ENCODE data around the gene NXNL1. TPM values are rescaled to one million over a fixed set of nuclear protein-coding genes. Genes with fewer than 3 reads are reported as not detected.

NXNL1 gene
- total and polyA plus RNA-seq, 2 experiments from 2014 or later, result not detected

DNA sequence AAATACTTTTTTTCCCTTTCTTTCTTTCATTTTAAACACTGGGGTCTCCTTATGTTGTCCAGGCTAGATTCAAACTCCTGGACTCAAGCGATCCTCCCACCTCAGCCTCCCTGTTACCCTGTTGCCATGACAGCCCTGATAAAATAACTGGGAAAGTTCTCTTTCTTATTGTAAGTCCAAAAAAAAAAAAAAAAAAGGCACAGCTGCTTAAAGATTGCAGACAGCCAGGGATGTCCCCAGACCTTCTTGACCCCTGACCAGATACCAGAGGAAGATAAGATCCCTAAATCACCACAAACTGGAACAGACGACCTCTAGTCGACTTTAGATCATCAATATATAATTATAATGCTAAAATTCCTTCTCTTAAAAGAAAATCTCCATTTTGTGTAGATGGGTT is 42.0 kb downstream of the NXNL1 start:
- H3K4me1 ChIP-seq (ENCODE audit: insufficient read depth), result peaks cover 3% of the 10 kb centered on the region; the same call in 1 of the 2 replicates
- TF ChIP-seq EZH2 (IDR thresholded peaks at IDR 0.05; ENCODE audit: insufficient read depth, poor library complexity, severe bottlenecking) (no peak), EZH2phosphoT487 (IDR thresholded peaks at IDR 0.05; ENCODE audit: insufficient read depth, low read depth) (no peak)
- H3K27me3 ChIP-seq (replicated peaks; ENCODE audit: insufficient read depth), result no peaks in the 10 kb centered on the region; the same call in 1 of the 2 replicates
- H3K27ac ChIP-seq, result peak overlapping the region; percentile 85
- H3K9ac ChIP-seq, result peak overlapping the region; percentile 79
- 0 out of 2 replicates have a peak, but pooled peaks cover 8% of the 10 kb centered on the region for H3F3A ChIP-seq (ENCODE audit: insufficient read depth)
- H3K9me2 ChIP-seq (ENCODE audit: insufficient read depth), result no peaks in the 10 kb centered on the region
- 30 to 41% methylated on average over 3 of the region's 3 CpGs for WGBS, 2 experiments (ENCODE audit: low coverage in 1 of 2, low lambda C conversion rate in 2 of 2, missing lambda C conversion rate in 2 of 2)
- peak overlapping the region; percentile 82 for H3K4me2 ChIP-seq (ENCODE audit: unreplicated experiment)
- no peak for DNase-seq
- peak overlapping the region; percentile 96 for H2AFZ ChIP-seq
- H3K36me3 ChIP-seq (ENCODE audit: low read depth), result no peaks in the 10 kb centered on the region
- H3K79me2 ChIP-seq (ENCODE audit: insufficient read depth), result no peaks in the 10 kb centered on the region
- peak overlapping the region; percentile 78 for H3K4me3 ChIP-seq
- no peaks in the 10 kb centered on the region for H3K9me3 ChIP-seq (ENCODE audit: low read depth)
- in situ Hi-C loops (cut with MboI), result no loop called here
- no peaks in the 10 kb centered on the region for H4K20me1 ChIP-seq (ENCODE audit: insufficient read depth)

DNA sequence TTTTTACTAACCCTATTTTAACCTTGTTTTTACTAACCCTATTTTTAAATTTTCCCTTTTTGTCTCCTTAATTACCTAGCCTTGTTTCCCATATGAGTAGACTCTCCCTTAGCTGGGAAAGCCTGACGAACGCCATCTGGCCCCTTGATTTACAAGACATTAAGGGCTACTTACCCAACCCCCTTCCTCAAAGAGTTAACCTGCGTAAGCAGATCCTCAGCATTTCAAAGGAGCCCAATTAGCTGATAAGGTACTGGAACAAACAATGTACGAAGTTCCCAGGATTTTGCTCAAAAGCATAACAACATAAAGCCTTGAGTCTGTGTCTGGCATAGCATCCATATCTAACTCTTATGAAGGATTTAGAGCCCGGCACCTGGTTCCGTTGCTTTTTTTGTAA is 45.6 kb downstream of the NXNL1 start:
- 0 out of 2 replicates have a peak, but pooled peaks cover 8% of the 10 kb centered on the region for H3F3A ChIP-seq (ENCODE audit: insufficient read depth)
- 69 to 74% methylated on average over 6 of the region's 6 CpGs for WGBS, 2 experiments (ENCODE audit: low coverage in 1 of 2, low lambda C conversion rate in 2 of 2, missing lambda C conversion rate in 2 of 2)
- TF ChIP-seq EZH2phosphoT487 (IDR thresholded peaks at IDR 0.05; ENCODE audit: insufficient read depth, low read depth) (no peak), EZH2 (IDR thresholded peaks at IDR 0.05; ENCODE audit: insufficient read depth, poor library complexity, severe bottlenecking) (no peak)
- H3K27ac ChIP-seq, result no peak overlapping the region
- H3K4me1 ChIP-seq (ENCODE audit: insufficient read depth), result peaks cover 3% of the 10 kb centered on the region; the same call in 1 of the 2 replicates
- no peaks in the 10 kb centered on the region; the same call in 1 of the 2 replicates for H3K27me3 ChIP-seq (replicated peaks; ENCODE audit: insufficient read depth)
- no peaks in the 10 kb centered on the region for H3K79me2 ChIP-seq (ENCODE audit: insufficient read depth)
- peak overlapping the region; percentile 62 for H3K4me2 ChIP-seq (ENCODE audit: unreplicated experiment)
- in situ Hi-C loops (cut with MboI), result no loop called here
- H3K4me3 ChIP-seq, result no peak overlapping the region
- DNase-seq, result no peak
- H3K9me2 ChIP-seq (ENCODE audit: insufficient read depth), result no peaks in the 10 kb centered on the region
- no peaks in the 10 kb centered on the region for H3K36me3 ChIP-seq (ENCODE audit: low read depth)
- no peaks in the 10 kb centered on the region for H3K9me3 ChIP-seq (ENCODE audit: low read depth)
- H3K9ac ChIP-seq, result no peak overlapping the region
- H4K20me1 ChIP-seq (ENCODE audit: insufficient read depth), result no peaks in the 10 kb centered on the region
- peak overlapping the region; percentile 91; the same call in 1 of the 2 replicates for H2AFZ ChIP-seq

DNA sequence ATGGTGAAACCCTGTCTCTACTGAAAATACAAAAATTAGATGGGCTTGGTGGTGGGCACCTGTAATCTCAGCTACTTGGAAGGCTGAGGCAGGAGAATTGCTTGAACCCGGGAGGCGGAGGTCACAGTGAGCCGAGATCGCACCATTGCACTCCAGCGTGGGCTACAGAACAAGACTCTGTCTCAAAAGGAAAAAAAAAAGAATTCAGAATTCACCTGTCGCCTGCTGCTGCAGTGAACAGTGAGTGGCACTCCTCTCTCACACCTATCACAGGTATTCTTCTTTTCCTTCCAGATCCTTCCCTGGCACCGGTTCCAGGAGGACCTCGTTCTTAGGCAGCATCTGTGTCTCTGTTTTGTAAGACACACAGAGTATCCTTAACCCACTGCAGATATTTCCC is 46.6 kb downstream of the NXNL1 start:
- no peak overlapping the region for H3K4me2 ChIP-seq (ENCODE audit: unreplicated experiment)
- WGBS, 2 experiments (ENCODE audit: low coverage in 1 of 2, low lambda C conversion rate in 2 of 2, missing lambda C conversion rate in 2 of 2), result 71 to 78% methylated on average over 8 of the region's 8 CpGs
- in situ Hi-C loops (cut with MboI), result no loop called here
- H3K9me2 ChIP-seq (ENCODE audit: insufficient read depth), result no peaks in the 10 kb centered on the region
- DNase-seq, result no peak
- no peaks in the 10 kb centered on the region for H3K9me3 ChIP-seq (ENCODE audit: low read depth)
- no peak overlapping the region for H3K4me3 ChIP-seq
- peaks cover 3% of the 10 kb centered on the region; the same call in 1 of the 2 replicates for H3K4me1 ChIP-seq (ENCODE audit: insufficient read depth)
- H3K27me3 ChIP-seq (replicated peaks; ENCODE audit: insufficient read depth), result no peaks in the 10 kb centered on the region; the same call in 1 of the 2 replicates
- H3K9ac ChIP-seq, result no peak overlapping the region
- no peaks in the 10 kb centered on the region for H4K20me1 ChIP-seq (ENCODE audit: insufficient read depth)
- TF ChIP-seq EZH2phosphoT487 (IDR thresholded peaks at IDR 0.05; ENCODE audit: insufficient read depth, low read depth), result no peak
- TF ChIP-seq EZH2 (IDR thresholded peaks at IDR 0.05; ENCODE audit: insufficient read depth, poor library complexity, severe bottlenecking), result no peak
- H3F3A ChIP-seq (ENCODE audit: insufficient read depth), result 0 out of 2 replicates have a peak, but pooled peaks cover 4% of the 10 kb centered on the region
- no peak overlapping the region for H2AFZ ChIP-seq
- H3K27ac ChIP-seq, result no peak overlapping the region
- no peaks in the 10 kb centered on the region for H3K79me2 ChIP-seq (ENCODE audit: insufficient read depth)
- no peaks in the 10 kb centered on the region for H3K36me3 ChIP-seq (ENCODE audit: low read depth)

DNA sequence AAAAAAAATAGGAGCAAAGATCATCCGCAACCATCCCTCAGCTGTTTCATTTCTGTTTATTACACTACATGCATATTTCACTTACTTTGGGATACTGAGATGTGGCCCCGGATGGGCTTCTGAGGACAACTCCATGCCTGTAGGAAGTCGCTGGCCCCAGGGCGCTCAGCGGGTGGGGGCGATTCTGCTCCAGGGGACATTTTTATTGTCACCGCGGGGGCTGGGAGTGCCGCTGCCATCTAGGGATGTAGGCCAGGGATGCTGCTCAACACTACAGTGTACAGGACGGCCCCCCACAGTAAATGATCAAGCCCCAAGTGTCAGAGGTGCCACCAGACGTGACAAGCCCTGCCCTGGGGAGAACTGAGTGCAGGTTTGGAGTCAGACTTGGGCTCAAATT is 48.9 kb downstream of the NXNL1 start:
- in situ Hi-C loops (cut with MboI), result no loop called here
- Histone ChIP-seq H2AFZ (no peak overlapping the region), H3K27ac (no peak overlapping the region), H4K20me1 (ENCODE audit: insufficient read depth) (no peaks in the 10 kb centered on the region), H3F3A (ENCODE audit: insufficient read depth) (no peaks in the 10 kb centered on the region), H3K79me2 (ENCODE audit: insufficient read depth) (no peaks in the 10 kb centered on the region), H3K9ac (no peak overlapping the region), H3K4me3 (no peak overlapping the region), H3K4me1 (ENCODE audit: insufficient read depth) (0 out of 2 replicates have a peak, but pooled peaks cover 3% of the 10 kb centered on the region), H3K4me2 (ENCODE audit: unreplicated experiment) (no peak overlapping the region), H3K27me3 (replicated peaks; ENCODE audit: insufficient read depth) (no peaks in the 10 kb centered on the region; the same call in 1 of the 2 replicates), H3K9me2 (ENCODE audit: insufficient read depth) (no peaks in the 10 kb centered on the region), H3K36me3 (ENCODE audit: low read depth) (no peaks in the 10 kb centered on the region), H3K9me3 (ENCODE audit: low read depth) (no peaks in the 10 kb centered on the region)
- no peak for DNase-seq
- WGBS, 2 experiments (ENCODE audit: low coverage in 1 of 2, low lambda C conversion rate in 2 of 2, missing lambda C conversion rate in 2 of 2), result 77 to 79% methylated on average over 11 of the region's 11 CpGs
- TF ChIP-seq EZH2 (IDR thresholded peaks at IDR 0.05; ENCODE audit: insufficient read depth, poor library complexity, severe bottlenecking) (no peak), EZH2phosphoT487 (IDR thresholded peaks at IDR 0.05; ENCODE audit: insufficient read depth, low read depth) (no peak)

Data from GM23248 (cell line).